Caco-2 (cell line): ENCODE results near the gene AIPL1. TPM values are rescaled to one million over a fixed set of nuclear protein-coding genes. Genes with fewer than 3 reads are reported as not detected.

Source experiments
- BruUV-seq: library from RNA; stranded (reverse); fragments of 400-500 nt; replicated peaks from 2 replicates; lab custom pipeline; 2021; lab: Mats Ljungman, UMichigan
- CTCF ChIA-PET: fragments of 300-600 bp; sonication (Branson Sonifier 250); formaldehyde crosslinking; loops from one replicate; lab custom pipeline; 2022; ENCODE audit warnings: antibody characterized with exemption; lab: Charles Lee
- POLR2A ChIA-PET: fragments of 300-600 bp; sonication (Branson Sonifier 250); formaldehyde crosslinking; loops from one replicate; lab custom pipeline; 2022; ENCODE audit warnings: antibody characterized with exemption; lab: Charles Lee
- DNase-seq, 2 experiments: peaks; one replicate each; pipeline versions ENCODE4 v3.0.0 to v3.0.0-alpha.2; 2020 to 2022
- H3K27me3 ChIP-seq: replicated peaks from 2 replicates; pipeline ENCODE4 v1.6.0; 2011; ENCODE audit warnings: low read length; ENCODE audit not compliant: control insufficient read depth, insufficient read depth
- H3K36me3 ChIP-seq: 2 replicates; pipeline ENCODE4 v1.5.1; 2011; ENCODE audit warnings: low read length; ENCODE audit not compliant: control insufficient read depth, insufficient read depth
- H3K4me1 ChIP-seq: fragments of 250-450 bp; sonication (Bioruptor Pico); 2 replicates; pipeline ENCODE4 v1.5.1; 2020; ENCODE audit warnings: mild to moderate bottlenecking
- H3K4me3 ChIP-seq: 2 replicates; pipeline ENCODE4 v1.5.1; 2011; ENCODE audit warnings: low read depth, mild to moderate bottlenecking, control low read depth, low read length
- H3K9me3 ChIP-seq: fragments of 250-450 bp; sonication (Bioruptor Pico); 2 replicates; pipeline ENCODE4 v1.5.1; 2020; ENCODE audit warnings: mild to moderate bottlenecking, moderate library complexity
- H3K27ac Mint-ChIP-seq: one replicate; pipeline ENCODE4 v1.8.0; 2022; ENCODE audit warnings: mixed read lengths; ENCODE audit not compliant: unreplicated experiment
- H3K27me3 Mint-ChIP-seq: one replicate; pipeline ENCODE4 v1.8.0; 2022; ENCODE audit warnings: mixed read lengths; ENCODE audit not compliant: insufficient read depth, unreplicated experiment
- H3K36me3 Mint-ChIP-seq: one replicate; pipeline ENCODE4 v1.8.0; 2022; ENCODE audit warnings: mild to moderate bottlenecking, mixed read lengths; ENCODE audit not compliant: insufficient read depth, unreplicated experiment
- H3K4me1 Mint-ChIP-seq: one replicate; pipeline ENCODE4 v1.8.0; 2022; ENCODE audit warnings: low read depth, mixed read lengths; ENCODE audit not compliant: unreplicated experiment
- H3K4me3 Mint-ChIP-seq: one replicate; pipeline ENCODE4 v1.8.0; 2022; ENCODE audit warnings: mild to moderate bottlenecking, moderate library complexity, mixed read lengths; ENCODE audit not compliant: unreplicated experiment
- H3K9me3 Mint-ChIP-seq: one replicate; pipeline ENCODE4 v1.8.0; 2022; ENCODE audit warnings: mixed read lengths; ENCODE audit not compliant: unreplicated experiment
- CTCF ChIP-seq, 2 experiments: fragments of 200-600 bp in 1 of 2; IDR thresholded peaks; 1 replicate in 1 of 2; 2 replicates in 1 of 2; pipeline versions ENCODE4 v1.5.1 to v1.8.0; 2011 to 2022; ENCODE audit warnings: antibody characterized with exemption in 1 of 2, control low read depth in 1 of 2, inconsistent platforms in 1 of 2, low read depth in 1 of 2, low read length in 1 of 2, mild to moderate bottlenecking in 1 of 2, moderate library complexity in 1 of 2; ENCODE audit not compliant: insufficient read depth in 1 of 2, severe bottlenecking in 1 of 2, unreplicated experiment in 1 of 2
- intact Hi-C: fragments of 100-400 bp; cut with micrococcal nuclease; formaldehyde crosslinking; loops from one replicate; pipeline ENCODE4 v1.10.0; 2022; ENCODE audit not compliant: unreplicated experiment
- total RNA-seq: library from RNA; stranded (reverse); gene quantifications from 2 replicates; pipeline ENCODE4 v1.2.3, GENCODE V29; 2022

The AIPL1 gene
- total RNA-seq, 1 experiment from 2014 or later: not detected

DNA sequence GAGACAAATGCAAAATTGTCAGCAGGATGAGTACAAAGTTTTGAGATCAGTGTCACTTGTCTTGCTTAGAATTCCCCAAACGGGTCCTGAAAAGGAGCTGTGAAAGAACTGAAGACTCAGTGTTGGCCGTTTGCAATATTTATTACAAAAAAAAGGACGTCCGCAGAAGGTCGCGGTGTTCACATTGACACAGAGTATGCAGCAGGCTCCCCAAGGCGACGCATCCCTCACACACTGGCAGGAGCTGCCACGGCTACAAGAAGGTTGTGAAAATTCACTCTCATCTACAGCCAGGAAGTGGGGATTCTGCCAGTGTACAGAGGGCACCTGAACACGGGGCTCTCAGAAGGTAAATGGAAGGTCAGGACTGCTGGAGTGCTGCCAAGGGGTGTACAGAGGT is 26.2 kb downstream of the AIPL1 start:
- POLR2A ChIA-PET: no interaction called here
- Mint-ChIP-seq H3K4me3 (no peak overlapping the region), H3K4me1 (no peaks in the 10 kb centered on the region), H3K27ac (no peak overlapping the region), H3K27me3 (peaks cover 6% of the 10 kb centered on the region), H3K9me3 (no peaks in the 10 kb centered on the region), H3K36me3 (no peaks in the 10 kb centered on the region)
- H3K9me3 ChIP-seq: no peaks in the 10 kb centered on the region
- H3K4me3 ChIP-seq: no peak overlapping the region
- intact Hi-C loops: no loop called here
- H3K4me1 ChIP-seq: no peaks in the 10 kb centered on the region
- no peaks in the 10 kb centered on the region for H3K36me3 ChIP-seq
- no peak for TF ChIP-seq CTCF (IDR thresholded peaks at IDR 0.05; ENCODE audit: insufficient read depth in 1 of 2, low read depth in 1 of 2, low read length in 1 of 2, severe bottlenecking in 1 of 2, unreplicated experiment in 1 of 2)
- DNase-seq: no peak
- CTCF ChIA-PET: no interaction called here
- no peaks in the 10 kb centered on the region for H3K27me3 ChIP-seq
- no TSS peak for BruUV-seq

DNA sequence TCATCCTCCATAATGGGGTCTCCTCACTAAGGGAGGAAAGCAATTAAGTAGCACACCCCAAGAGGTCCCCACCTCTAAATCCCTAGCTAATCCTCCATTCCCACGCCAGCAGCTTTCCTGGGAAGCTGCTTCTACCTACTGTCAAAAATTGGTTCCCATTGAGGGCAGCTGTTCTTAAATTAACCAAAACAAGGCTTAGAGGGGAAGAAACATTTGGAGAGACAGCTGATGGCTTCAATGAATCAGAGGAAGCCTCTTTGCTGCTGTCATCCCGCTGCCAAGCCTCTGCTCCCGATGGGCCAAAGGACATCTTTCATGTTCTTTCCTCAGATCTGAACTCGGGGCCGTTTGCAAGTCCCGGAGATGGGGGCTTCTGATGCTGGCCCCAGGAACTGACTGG is 26.6 kb downstream of the AIPL1 start:
- H3K27me3 ChIP-seq: no peaks in the 10 kb centered on the region

GRCh38 chr17:6402258-6402657 is 32.7 kb downstream of the AIPL1 start:
- no TSS peak for BruUV-seq
- Histone ChIP-seq H3K4me3 (no peak overlapping the region), H3K4me1 (no peaks in the 10 kb centered on the region), H3K9me3 (no peaks in the 10 kb centered on the region), H3K36me3 (no peaks in the 10 kb centered on the region), H3K27me3 (no peaks in the 10 kb centered on the region)
- no peak for DNase-seq
- H3K36me3 Mint-ChIP-seq: no peaks in the 10 kb centered on the region
- TF ChIP-seq CTCF (IDR thresholded peaks at IDR 0.05; ENCODE audit: insufficient read depth in 1 of 2, low read depth in 1 of 2, low read length in 1 of 2, severe bottlenecking in 1 of 2, unreplicated experiment in 1 of 2): no peak
- intact Hi-C loops: no loop called here
- no peak overlapping the region for H3K4me3 Mint-ChIP-seq
- H3K4me1 Mint-ChIP-seq: no peaks in the 10 kb centered on the region
- POLR2A ChIA-PET: no interaction called here
- CTCF ChIA-PET: no interaction called here
- no peak overlapping the region for H3K27ac Mint-ChIP-seq
- no peaks in the 10 kb centered on the region for H3K27me3 Mint-ChIP-seq
- no peaks in the 10 kb centered on the region for H3K9me3 Mint-ChIP-seq

More for the DNA sequence above, 26.6 kb downstream of the AIPL1 start:
- no peak for DNase-seq
- intact Hi-C loops: no loop called here
- no TSS peak for BruUV-seq
- Mint-ChIP-seq H3K9me3 (no peaks in the 10 kb centered on the region), H3K4me3 (no peak overlapping the region), H3K27ac (no peak overlapping the region), H3K36me3 (no peaks in the 10 kb centered on the region), H3K4me1 (no peaks in the 10 kb centered on the region), H3K27me3 (peaks cover 5% of the 10 kb centered on the region)
- TF ChIP-seq CTCF (IDR thresholded peaks at IDR 0.05; ENCODE audit: insufficient read depth in 1 of 2, low read depth in 1 of 2, low read length in 1 of 2, severe bottlenecking in 1 of 2, unreplicated experiment in 1 of 2): no peak
- H3K4me1 ChIP-seq: no peaks in the 10 kb centered on the region
- no peaks in the 10 kb centered on the region for H3K36me3 ChIP-seq
- CTCF ChIA-PET: no interaction called here
- H3K9me3 ChIP-seq: no peaks in the 10 kb centered on the region
- POLR2A ChIA-PET: no interaction called here
- no peak overlapping the region for H3K4me3 ChIP-seq
